Hepatocyte (in vitro differentiated cells): ENCODE results near the gene SLFNL1. TPM values are rescaled to one million over a fixed set of nuclear protein-coding genes. Genes with fewer than 3 reads are reported as not detected.

Experiments used
- DNase-seq: peaks from one replicate; pipeline ENCODE4 v3.0.0-alpha.2; 2016; ENCODE audit warnings: low spot score
- H2AFZ ChIP-seq: fragments of 200-600 bp; sonication (generic); 2 replicates; pipeline ENCODE4 v1.6.0; 2016; ENCODE audit warnings: antibody characterized with exemption, mild to moderate bottlenecking
- H3K27ac ChIP-seq: fragments of 200-600 bp; sonication (generic); 2 replicates; pipeline ENCODE4 v1.5.1; 2016; ENCODE audit warnings: mild to moderate bottlenecking
- H3K27me3 ChIP-seq: fragments of 200-600 bp; sonication (generic); 2 replicates; pipeline ENCODE4 v1.6.1; 2016
- H3K36me3 ChIP-seq: fragments of 200-600 bp; sonication (generic); replicated peaks from 2 replicates; pipeline ENCODE4 v1.5.1; 2016; ENCODE audit warnings: low read depth; ENCODE audit not compliant: insufficient read depth
- H3K4me1 ChIP-seq: fragments of 200-600 bp; sonication (generic); 2 replicates; pipeline ENCODE4 v1.5.1; 2016; ENCODE audit warnings: mild to moderate bottlenecking, moderate library complexity; ENCODE audit not compliant: insufficient read depth
- H3K4me2 ChIP-seq: fragments of 200-600 bp; sonication (generic); 2 replicates; pipeline ENCODE4 v1.6.0; 2016
- H3K4me3 ChIP-seq: fragments of 200-600 bp; sonication (generic); 2 replicates; pipeline ENCODE4 v1.5.1; 2016; ENCODE audit warnings: mild to moderate bottlenecking
- H3K79me2 ChIP-seq: fragments of 200-600 bp; sonication (generic); 2 replicates; pipeline ENCODE4 v1.6.0; 2017; ENCODE audit warnings: mild to moderate bottlenecking
- H3K9me2 ChIP-seq: fragments of 200-600 bp; sonication (generic); replicated peaks from 2 replicates; pipeline ENCODE4 v1.6.0; 2017; ENCODE audit warnings: mild to moderate bottlenecking; ENCODE audit not compliant: insufficient read depth
- H3K9me3 ChIP-seq: fragments of 200-600 bp; sonication (generic); 2 replicates; pipeline ENCODE4 v1.5.1; 2016; ENCODE audit warnings: low read depth, mild to moderate bottlenecking
- H4K20me1 ChIP-seq: fragments of 200-600 bp; sonication (generic); 2 replicates; pipeline ENCODE4 v1.6.0; 2016; ENCODE audit warnings: mild to moderate bottlenecking; ENCODE audit not compliant: insufficient read depth, poor library complexity, severe bottlenecking
- EZH2 ChIP-seq: fragments of 200-600 bp; sonication (generic); IDR thresholded peaks from 2 replicates; pipeline ENCODE4 v1.6.1; 2016; ENCODE audit warnings: antibody characterized with exemption, mild to moderate bottlenecking, borderline replicate concordance
- EZH2phosphoT487 ChIP-seq: fragments of 200-600 bp; sonication (generic); IDR thresholded peaks from one replicate; pipeline ENCODE4 v1.6.1; 2018; ENCODE audit warnings: antibody characterized with exemption, mild to moderate bottlenecking, low read depth, moderate library complexity; ENCODE audit not compliant: unreplicated experiment, severe bottlenecking
- WGBS: methylation state at CpG from one replicate; pipeline ENCODE4 v1.1.6; 2016; ENCODE audit warnings: low lambda C conversion rate; ENCODE audit errors: missing lambda C conversion rate; 5-methylcytosine and 5-hydroxymethylcytosine counted together
- polyA plus RNA-seq: library from polyadenylated mRNA; unstranded; fragments of >200 nt; fragmentation: Nextera tagmentation; extraction: Ambion mirVana; gene quantifications from 2 replicates; pipeline ENCODE4 v1.2.1, GENCODE V29; 2016
- total RNA-seq: library from RNA; depleted of rRNA; stranded (reverse); fragments of >200 nt; gene quantifications from 2 replicates; pipeline ENCODE4 v1.2.3, GENCODE V29; 2014
- TF ChIP-seq, protein P1 (sequence below): fragments of 200-600 bp; sonication (generic); IDR thresholded peaks from 2 replicates; pipeline ENCODE4 v1.5.1; 2016; ENCODE audit warnings: antibody characterized with exemption, mild to moderate bottlenecking; ENCODE audit not compliant: poor library complexity

The SLFNL1 gene
- total and polyA plus RNA-seq, 2 experiments from 2014 or later, result 0.18 to 0.27 TPM

DNA sequence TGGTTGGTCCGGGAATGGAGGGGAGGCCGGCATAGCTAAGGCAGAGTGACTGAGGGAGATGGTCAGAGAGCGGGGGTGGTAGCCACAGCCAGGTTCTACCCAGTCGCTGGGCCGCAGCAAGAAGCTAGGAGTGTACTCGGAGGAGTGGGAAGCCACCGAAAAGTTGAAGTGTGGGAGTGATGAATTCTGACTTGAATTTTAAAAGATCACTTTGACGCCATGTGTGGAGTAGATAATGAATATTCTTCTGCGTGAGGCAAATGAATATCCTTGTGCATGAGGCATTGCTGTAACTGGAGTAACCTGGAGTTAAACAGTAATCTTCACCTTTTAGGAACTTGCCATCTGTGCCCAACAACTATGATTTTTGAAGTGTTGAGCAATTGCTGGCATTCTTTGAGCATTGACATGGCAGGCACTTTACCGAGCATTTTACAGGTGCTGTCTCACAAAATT, 35.2 kb downstream of the SLFNL1 start:
- Histone ChIP-seq H3K36me3 (no peaks in the 10 kb centered on the region), H4K20me1 (no peaks in the 10 kb centered on the region), H3K79me2 (peaks cover 39% of the 10 kb centered on the region), H2AFZ (no peak overlapping the region), H3K4me2 (peak overlapping the region; percentile 43), H3K9me2 (no peaks in the 10 kb centered on the region), H3K9me3 (no peaks in the 10 kb centered on the region), H3K4me3 (no peak overlapping the region), H3K4me1 (peaks cover 41% of the 10 kb centered on the region), H3K27me3 (no peaks in the 10 kb centered on the region), H3K27ac (peak overlapping the region; percentile 76)
- 93% methylated on average over 10 of the region's 10 CpGs for WGBS
- no peak for TF ChIP-seq EZH2
- no peak for TF ChIP-seq EZH2phosphoT487
- TF ChIP-seq, protein P1, sequence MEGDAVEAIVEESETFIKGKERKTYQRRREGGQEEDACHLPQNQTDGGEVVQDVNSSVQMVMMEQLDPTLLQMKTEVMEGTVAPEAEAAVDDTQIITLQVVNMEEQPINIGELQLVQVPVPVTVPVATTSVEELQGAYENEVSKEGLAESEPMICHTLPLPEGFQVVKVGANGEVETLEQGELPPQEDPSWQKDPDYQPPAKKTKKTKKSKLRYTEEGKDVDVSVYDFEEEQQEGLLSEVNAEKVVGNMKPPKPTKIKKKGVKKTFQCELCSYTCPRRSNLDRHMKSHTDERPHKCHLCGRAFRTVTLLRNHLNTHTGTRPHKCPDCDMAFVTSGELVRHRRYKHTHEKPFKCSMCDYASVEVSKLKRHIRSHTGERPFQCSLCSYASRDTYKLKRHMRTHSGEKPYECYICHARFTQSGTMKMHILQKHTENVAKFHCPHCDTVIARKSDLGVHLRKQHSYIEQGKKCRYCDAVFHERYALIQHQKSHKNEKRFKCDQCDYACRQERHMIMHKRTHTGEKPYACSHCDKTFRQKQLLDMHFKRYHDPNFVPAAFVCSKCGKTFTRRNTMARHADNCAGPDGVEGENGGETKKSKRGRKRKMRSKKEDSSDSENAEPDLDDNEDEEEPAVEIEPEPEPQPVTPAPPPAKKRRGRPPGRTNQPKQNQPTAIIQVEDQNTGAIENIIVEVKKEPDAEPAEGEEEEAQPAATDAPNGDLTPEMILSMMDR, result no peak
- DNase-seq, result no peak

DNA sequence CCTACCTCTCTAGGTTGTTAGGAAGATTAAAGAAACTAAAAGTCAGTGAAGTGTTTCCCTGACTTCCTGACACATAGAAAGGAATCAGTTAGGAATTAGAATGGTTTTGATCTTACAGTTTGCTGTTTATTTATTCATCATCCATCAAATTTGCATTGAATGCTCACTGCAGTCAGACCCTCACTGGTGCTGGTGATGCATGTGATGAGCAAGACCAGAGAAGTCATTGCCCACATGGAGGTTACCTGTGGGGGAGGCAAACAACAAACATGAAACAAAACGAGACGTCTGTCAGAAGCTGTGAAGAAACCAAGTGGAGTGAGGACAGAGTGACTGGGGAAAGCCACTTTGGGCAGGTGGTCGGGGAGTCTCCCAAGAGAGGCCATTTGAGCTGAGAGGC, 35.6 kb downstream of the SLFNL1 start:
- Histone ChIP-seq H3K4me1 (peaks cover 46% of the 10 kb centered on the region), H3K4me3 (no peak overlapping the region), H3K79me2 (peaks cover 43% of the 10 kb centered on the region), H3K9me2 (no peaks in the 10 kb centered on the region), H3K9me3 (no peaks in the 10 kb centered on the region), H3K27ac (peak overlapping the region; percentile 76), H2AFZ (no peak overlapping the region), H4K20me1 (no peaks in the 10 kb centered on the region), H3K36me3 (no peaks in the 10 kb centered on the region), H3K27me3 (no peaks in the 10 kb centered on the region), H3K4me2 (no peak overlapping the region)
- 97% methylated on average over 3 of the region's 3 CpGs for WGBS
- TF ChIP-seq, protein P1, result no peak
- no peak for TF ChIP-seq EZH2
- no peak for TF ChIP-seq EZH2phosphoT487
- DNase-seq, result no peak

DNA sequence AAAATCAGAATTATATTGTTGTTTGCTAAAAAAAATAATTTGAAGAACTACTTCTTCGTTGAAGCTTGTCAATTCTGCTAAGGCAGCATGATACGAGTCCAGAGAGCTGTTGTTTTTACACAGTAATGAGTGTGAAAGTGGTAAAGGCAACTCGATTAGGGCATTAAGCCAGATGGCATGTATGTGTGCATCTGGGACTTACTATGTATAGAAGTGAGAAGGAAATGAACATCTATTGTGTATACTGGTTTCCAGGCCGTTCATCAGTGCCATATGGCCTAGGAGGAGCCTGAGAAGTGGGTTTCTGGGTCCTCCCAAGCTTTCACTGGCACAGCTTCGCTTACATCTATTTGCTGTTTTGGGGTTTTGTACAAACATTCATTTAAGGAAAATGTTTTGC, 36.4 kb downstream of the SLFNL1 start:
- 95% methylated on average over 5 of the region's 5 CpGs for WGBS
- H3K27ac ChIP-seq, result peak overlapping the region; percentile 76
- H3K36me3 ChIP-seq, result no peaks in the 10 kb centered on the region
- no peaks in the 10 kb centered on the region for H4K20me1 ChIP-seq
- no peaks in the 10 kb centered on the region for H3K9me3 ChIP-seq
- H3K4me1 ChIP-seq, result peaks cover 52% of the 10 kb centered on the region
- H2AFZ ChIP-seq, result no peak overlapping the region
- H3K4me3 ChIP-seq, result no peak overlapping the region
- no peaks in the 10 kb centered on the region for H3K27me3 ChIP-seq
- H3K79me2 ChIP-seq, result peaks cover 49% of the 10 kb centered on the region
- no peaks in the 10 kb centered on the region for H3K9me2 ChIP-seq
- no peak overlapping the region for H3K4me2 ChIP-seq
- TF ChIP-seq, protein P1, result no peak
- TF ChIP-seq EZH2 (no peak), EZH2phosphoT487 (no peak)
- no peak for DNase-seq

- Histone ChIP-seq H3K9me2 (no peaks in the 10 kb centered on the region), H3K27me3 (no peaks in the 10 kb centered on the region), H4K20me1 (no peaks in the 10 kb centered on the region), H3K27ac (peak overlapping the region; percentile 76), H3K4me1 (peaks cover 52% of the 10 kb centered on the region), H3K36me3 (no peaks in the 10 kb centered on the region), H3K4me2 (no peak overlapping the region), H3K9me3 (no peaks in the 10 kb centered on the region), H2AFZ (no peak overlapping the region), H3K79me2 (peaks cover 46% of the 10 kb centered on the region), H3K4me3 (no peak overlapping the region)
- WGBS, result 90% methylated on average over 4 of the region's 4 CpGs
- no peak for TF ChIP-seq EZH2phosphoT487
- TF ChIP-seq EZH2, result no peak
- TF ChIP-seq, protein P1, result no peak
- DNase-seq, result no peak
Observed at GRCh38 chr1:40984531-40984930, 37.0 kb downstream of the SLFNL1 start.
